NCI-H146 treated with DMSO at 0.1 percent for 48 hours (cell line): ENCODE data around the gene MVK.

Experiments used
- DNase-seq: peaks from one replicate; lab custom pipeline; 2025; ENCODE audit not compliant: unreplicated experiment; lab: John Stamatoyannopoulos, UW

MVK gene

DNA sequence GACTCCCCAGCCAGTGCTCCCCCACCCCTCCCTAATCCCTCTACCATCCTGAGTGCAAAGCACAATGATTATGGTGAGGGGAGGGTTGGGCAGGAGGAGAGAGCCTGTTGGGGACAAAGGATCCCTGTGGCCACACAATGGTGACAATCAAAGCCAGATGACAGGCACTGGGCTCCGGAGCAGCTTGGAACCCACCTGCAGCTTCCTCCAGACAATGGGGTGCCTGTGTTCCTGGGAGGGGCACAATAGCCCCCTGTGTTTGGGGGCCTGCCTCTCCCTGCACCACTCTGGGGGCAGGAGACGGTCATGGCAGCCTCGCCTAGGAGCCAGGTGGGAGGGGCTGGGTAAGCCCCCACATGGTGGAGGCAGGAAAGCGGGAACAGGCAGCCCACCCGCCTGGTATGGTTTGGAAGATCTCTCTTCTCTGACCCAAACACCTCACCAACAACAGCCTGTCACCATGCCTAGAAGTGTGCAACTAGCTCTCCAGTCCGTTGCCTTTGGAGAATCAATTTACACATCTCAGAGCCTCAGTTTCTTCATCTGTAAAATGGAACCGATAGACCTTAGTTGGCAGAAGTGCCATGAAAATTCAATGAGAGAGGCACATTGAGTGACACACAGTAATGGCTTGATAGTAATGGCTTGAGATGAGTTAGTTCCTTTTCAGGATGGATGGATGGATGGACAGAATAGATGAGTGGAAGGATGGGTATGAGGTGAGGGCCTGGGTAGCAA is 53.0 kb downstream of the MVK start:
- no peak for DNase-seq

DNA sequence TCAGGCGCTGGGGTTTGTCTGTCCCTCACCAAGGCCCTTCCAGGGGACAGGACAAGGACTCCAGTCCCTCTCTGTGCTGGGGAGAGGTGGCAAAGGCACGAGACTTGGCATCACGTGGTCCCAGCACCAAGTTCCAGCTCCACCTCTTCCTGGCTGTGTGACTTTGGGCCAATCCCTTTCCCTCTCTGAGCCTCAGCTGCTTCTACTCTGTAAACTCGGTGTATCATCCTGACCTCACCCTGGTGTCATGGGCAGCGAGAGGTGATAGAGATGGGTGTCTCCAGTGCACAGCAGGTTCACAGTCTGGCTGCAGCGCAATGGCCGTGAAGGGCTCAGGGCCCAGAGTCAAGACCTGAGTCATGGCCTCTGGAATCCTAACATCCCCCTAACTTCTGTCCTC is 54.0 kb downstream of the MVK start:
- no peak for DNase-seq

DNA sequence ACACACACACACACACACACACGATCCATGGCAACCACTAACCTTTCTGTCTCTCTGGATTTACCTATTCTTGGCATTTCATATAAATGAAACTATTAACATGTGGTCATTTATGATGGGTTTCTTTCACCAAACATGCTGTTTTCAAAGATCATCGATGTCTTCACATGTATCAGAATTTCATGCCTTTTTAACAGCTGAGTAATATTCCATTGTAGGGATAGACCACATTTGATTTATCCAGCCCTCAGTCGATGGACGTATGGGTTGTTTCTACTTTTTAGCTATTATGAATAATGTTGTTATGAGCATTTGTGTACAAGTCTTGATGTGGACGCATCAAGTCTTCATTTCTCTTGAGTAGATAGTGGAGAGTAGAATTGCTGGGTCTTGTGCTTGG is 56.5 kb downstream of the MVK start:
- no peak for DNase-seq

DNA sequence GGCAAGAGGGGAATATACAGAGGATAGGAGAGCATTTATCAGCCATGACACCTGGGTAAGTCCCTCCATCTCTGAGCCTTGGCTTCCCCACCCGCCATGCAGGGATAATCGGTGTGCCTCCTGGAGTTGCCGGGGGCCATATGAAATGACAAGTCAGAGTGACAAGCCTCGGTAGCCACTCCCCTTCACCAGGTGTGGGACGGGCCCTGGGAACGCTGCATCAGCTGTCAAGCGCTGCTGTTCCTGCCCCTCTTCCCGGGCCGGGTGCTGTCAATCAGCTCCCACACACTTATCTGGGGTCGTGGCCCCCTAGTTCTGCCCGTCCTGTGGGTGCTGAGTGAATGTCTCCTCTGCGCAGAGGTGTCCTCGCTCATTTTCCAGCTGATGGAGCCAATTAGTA is 57.2 kb downstream of the MVK start:
- DNase-seq = peak; percentile 57

DNA sequence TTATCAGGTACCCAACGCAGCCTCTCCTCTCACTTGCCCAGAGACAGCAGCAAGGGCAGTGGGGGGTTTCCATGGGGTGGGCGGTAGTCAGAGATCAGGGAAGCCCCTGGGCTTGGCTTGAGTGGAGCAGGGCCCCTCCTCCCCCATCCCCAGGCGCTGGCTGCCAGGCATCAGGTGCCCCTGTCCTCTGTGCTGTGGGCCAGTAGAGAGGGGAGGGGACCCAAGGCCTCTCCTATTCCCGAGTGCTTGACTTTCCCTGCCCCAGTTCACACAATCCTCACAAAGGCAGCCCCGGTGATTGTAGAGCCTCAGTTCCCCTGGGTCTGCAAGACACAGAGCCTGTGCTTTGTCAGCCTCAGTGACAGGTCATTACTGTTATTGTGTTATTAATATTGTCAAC is 57.7 kb downstream of the MVK start:
- DNase-seq = no peak

DNA sequence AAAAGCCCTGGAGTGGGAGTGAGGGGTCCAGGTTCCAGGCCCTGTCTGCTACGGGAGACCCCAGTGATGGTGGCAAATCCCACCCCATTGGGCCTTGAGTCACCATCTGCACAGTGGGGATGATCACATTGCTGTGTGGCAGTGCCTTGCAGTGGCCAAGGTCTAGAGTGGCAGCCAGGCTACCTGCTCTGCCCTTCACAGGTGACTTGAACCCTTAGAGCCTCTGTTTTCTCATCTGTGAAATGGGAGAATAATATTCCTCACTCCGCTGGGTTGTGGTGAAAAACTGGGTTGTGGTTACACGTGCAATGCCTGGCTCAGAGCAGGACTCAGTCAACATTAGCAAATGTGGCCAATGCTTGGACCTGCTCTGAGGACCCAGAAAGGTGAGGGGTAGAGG is 58.2 kb downstream of the MVK start:
- DNase-seq = no peak

DNA sequence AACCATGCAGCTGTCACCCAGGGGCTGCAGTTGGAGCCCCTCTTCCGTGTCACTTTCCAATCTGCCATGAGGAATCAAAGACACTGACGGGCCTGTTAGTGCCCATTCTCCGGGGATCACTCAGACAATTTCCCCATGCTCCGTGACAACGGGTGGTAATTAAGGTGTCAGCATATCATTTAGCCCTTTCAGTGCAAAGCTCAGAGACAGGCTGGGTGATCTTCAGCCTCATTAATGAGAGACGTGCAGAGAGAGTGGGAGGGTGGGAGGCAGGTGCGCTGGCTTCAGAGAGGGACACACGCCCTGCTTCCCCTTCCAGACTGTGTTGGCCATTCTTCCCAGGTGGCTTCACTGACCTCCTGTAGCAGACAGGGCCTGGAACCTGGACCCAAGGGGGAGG is 58.7 kb downstream of the MVK start:
- DNase-seq = peak; percentile 80

DNA sequence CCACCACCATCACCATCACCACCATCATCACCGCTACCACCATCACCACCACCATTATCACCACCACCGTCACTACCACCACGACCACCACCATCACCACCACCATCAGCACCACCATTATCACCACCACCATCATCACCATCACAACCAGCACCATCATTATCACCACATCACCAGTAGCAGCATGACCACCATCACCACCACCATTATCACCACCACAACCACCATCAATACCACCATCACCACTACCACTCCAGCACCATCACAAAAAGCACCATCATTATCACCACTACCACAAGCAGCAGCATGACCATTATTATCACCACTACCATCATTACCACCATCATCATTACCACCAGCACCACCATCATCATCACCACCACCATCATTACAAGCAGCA is 62.1 kb downstream of the MVK start:
- no peak for DNase-seq

DNA sequence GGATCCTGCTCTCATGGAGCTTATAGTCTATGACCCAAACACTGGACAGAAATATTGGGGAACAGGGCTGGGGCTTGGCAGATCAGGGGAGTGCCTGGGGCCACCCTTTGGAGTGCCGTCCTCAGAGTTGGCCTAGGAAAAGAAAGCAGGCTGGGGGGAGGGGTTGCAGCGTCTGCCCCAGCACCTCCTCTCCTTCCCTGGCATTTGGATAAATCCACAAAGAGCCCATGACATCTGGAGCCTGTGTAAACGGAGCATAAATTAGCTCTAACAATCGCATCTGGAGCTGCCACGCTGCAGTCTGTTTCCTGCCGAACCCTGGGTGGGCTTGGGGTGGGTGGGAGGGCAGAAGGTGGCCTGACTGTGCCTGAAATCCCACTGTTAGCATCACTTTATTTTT is 63.8 kb downstream of the MVK start:
- peak; percentile 31 for DNase-seq

DNA sequence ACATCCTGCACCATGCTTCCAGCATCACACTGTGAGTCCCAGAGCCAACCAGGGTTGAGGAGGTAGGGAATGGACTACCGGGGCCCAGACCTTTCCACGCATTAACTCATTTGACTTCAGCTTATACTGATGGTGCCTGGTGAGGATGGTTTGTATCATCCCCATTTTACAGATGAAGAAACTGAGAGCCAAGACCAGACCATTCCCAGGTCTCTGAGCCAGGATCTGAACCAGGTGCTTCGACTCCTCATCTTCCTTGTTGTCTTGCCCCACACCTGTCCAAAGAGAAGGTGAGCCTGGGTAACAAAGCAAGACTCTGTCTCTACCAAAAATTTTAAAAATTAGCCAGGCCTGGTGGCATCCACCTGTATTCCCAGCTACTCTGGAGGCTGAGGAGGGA is 64.4 kb downstream of the MVK start:
- no peak for DNase-seq

DNA sequence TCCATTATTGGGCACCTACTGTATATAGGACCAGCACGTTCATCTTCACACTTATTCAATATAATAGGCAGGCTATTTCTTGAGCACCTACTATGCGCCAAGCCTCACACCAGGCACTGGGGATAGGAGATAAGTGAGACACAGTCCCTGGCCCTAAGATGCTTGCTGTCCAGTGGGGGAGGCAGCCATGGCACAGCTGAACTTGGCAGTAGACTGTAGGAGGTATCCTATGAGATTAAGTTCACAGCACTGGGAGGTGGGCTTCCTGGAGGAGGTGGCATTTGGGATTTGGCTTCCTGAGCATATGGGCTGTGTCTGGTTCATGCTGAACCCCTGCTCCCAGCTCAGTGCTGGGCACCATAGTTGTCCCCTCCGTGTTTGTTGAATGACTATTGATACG is 65.1 kb downstream of the MVK start:
- DNase-seq = no peak

DNA sequence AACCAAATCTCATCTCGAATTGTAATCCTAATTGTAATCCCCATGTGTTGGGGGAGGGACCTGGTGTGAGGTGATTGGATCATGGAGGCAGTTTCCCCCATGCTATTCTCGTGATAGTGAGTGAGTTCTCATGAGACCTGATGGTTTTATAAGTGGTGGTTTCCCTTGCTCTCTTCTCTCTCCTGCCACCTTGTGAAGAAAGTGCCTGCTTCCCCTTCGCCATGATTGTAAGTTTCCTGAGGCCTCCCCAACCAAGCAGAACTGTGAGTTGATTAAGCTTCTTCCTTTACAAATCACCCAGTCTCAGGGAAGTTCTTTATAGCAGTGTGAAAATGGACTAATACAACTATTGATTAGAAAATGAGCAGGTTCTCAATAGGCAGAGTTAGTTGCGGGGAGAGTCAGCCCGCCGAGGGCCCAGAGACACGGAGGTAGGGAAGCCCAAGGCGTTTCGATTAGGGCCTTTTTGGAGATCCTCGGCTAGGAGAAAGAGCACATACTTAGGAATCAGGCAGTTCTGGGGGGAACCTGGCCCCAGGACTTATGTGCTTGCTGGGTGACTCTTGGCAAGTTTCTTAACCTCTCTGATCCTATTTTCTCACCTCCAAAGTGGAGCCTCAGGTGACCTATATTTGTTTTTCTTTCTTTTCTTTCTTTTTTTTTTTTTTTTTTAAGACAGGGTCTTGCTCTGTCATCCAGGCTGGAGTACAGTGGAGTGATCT is 65.7 kb downstream of the MVK start:
- DNase-seq = no peak

DNA sequence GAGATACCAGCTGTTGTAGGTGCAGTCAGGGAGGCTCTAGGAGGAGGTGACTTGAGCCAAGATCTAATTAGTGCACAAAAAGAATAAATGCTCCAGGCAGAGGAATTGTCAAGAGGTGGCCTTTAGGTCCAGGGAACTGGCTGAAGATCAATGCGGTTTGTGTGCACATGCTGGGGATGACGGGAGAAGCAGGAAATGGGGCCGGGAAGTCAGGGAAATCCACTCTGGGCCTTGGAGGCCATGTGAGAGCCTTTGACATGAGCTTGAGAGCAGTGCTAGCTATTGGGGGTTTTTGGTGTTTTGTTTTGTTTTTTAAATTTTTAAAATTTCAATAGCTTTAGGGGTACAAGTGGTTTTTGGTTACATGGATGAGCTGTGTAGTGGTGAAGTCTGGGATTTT is 67.4 kb downstream of the MVK start:
- no peak for DNase-seq

DNA sequence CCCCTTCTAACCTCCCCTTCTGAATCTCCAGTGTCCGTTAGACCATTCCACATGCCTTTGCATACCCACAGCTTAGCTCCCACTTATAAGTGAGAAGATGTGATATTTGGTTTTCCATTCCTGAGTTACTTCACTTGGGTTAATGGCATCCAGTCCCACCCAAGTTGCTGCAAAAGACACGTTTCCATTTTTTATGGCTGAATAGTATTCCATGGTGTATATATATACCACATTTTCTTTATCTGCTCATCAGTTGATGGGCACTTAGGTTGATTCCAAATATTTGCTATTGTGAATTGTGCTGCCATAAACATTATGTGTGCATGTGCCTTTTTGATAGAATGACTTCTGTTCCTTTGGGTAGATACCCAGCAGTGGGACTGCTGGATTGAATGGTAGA is 67.8 kb downstream of the MVK start:
- DNase-seq = no peak

DNA sequence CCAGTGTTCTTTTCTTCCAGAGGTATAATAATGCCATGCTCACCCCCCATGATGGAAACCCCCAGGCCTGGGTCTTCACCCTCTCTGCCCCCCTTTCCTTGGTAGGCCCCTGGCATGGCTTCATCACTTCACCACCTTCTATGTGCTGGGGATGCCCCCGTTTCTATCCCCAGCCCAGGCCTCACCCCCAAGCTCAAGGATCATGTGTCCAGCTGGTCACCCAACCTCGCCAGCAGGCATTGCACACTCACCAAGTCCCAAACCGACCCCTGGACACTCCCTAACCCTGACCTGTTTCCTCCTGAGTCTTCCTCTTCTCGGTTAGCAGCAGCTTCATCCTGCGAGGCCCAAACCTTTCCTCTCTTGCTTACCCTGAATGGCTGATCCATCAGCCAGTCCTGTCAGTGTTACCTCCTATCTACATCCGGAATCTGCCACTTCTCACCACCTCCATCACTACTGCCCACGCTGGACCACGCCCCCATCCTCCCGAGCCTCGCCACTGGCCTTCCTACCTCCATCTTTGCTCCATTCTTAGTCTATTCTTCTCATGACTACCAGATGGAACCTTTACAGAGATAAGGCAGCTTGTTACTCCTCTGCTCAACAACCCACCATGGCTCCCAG is 69.0 kb downstream of the MVK start:
- DNase-seq = no peak

DNA sequence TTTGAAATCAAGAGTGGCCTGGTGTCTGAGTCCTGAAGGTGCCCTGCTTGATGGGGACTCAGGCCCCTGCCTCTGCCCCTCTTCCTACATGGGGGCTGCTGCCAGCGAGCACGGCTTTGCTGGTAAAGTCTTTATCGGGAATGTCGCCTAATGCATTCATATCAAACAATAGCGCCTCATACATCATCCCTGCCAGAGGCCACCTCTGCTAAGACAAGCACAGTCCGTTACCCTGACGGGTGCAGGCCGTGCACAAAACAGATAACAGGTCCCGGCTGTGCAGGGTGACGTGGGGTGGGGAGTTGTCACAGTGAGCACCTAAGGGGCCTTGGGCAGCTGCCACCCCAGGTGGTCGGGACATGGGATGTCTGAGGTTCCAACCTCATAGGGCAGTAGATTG is 71.6 kb downstream of the MVK start:
- DNase-seq = no peak

DNA sequence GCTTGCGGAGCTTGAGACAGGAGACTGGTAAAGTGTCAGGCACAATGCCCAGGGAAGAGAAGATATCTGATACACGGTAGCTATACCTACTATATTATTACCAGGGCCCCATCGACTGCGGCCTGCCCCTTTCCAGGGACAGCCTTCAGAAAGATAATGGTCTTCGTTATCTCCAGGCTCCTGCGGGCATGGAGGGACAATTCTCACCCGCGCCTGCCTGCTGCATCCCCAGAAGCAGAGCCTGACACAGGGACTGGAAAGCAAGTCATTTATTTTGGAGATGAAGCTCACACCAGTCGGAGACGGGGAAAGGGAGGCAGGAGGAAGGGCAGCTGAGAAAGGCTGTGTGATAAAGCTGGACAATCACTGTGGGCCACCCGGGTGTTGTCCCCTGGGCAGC is 72.1 kb downstream of the MVK start:
- no peak for DNase-seq
